ENCODE measurements around the gene SYT12. TPM values are rescaled to one million over a fixed set of nuclear protein-coding genes. Genes with fewer than 3 reads are reported as not detected.

Gene SYT12
- total and polyA plus RNA-seq, 4 donors: 0.47 to 12.1 (median 1.4) TPM

- TF ChIP-seq TAF1 (conservative IDR thresholded peaks at IDR 0.05): no peak
- TF ChIP-seq HNF4A (conservative IDR thresholded peaks at IDR 0.05): no peak
- no peak for TF ChIP-seq RAD21 (IDR thresholded peaks at IDR 0.05)
- TF ChIP-seq RXRA (IDR thresholded peaks at IDR 0.05): no peak
These were observed 29.1 kb downstream of the SYT12 start (continued) for GRCh38 chr11:67051945-67052488.

- no peak for DNase-seq (ENCODE audit: low spot score)
- H3K36me3 ChIP-seq (ENCODE audit: control insufficient read depth in 4 of 4, insufficient read depth in 3 of 4, low read depth in 1 of 4, low read length in 3 of 4): peaks cover 0 to 2% (median 0%) of the 10 kb centered on the region in 4 donors
- peak overlapping the region; percentile 90 to 93 for H3K27ac ChIP-seq (ENCODE audit: low read depth in 1 of 2, low read length in 2 of 2)
- H3K9ac ChIP-seq (ENCODE audit: low read depth in 1 of 2, low read length in 2 of 2): no peak overlapping the region
- WGBS: 44% methylated on average over 5 of the region's 5 CpGs
- TF ChIP-seq EGR1 (IDR thresholded peaks at IDR 0.05; ENCODE audit: low read depth in 2 of 2) (peak in 1 of 2 donors; percentile 12), ATF3 (IDR thresholded peaks at IDR 0.05) (no peak), RXRA (IDR thresholded peaks at IDR 0.05) (peak; percentile 54 to 67), FOXA1 (IDR thresholded peaks at IDR 0.05) (no peak), HNF4A (conservative IDR thresholded peaks at IDR 0.05) (peak; percentile 74 to 82), RAD21 (IDR thresholded peaks at IDR 0.05) (peak in 1 of 2 donors; percentile 53), CTCF (IDR thresholded peaks at IDR 0.05; ENCODE audit: low read depth, low read length, missing input control) (no peak), FOXA2 (IDR thresholded peaks at IDR 0.05) (peak; percentile 30), REST (IDR thresholded peaks at IDR 0.05) (no peak), JUND (IDR thresholded peaks at IDR 0.05) (peak in 1 of 2 donors; percentile 8), HNF4G (IDR thresholded peaks at IDR 0.05) (peak; percentile 33), GABPA (IDR thresholded peaks at IDR 0.05 in 1 of 2, conservative IDR thresholded peaks at IDR 0.05 in 1 of 2) (no peak), MAX (IDR thresholded peaks at IDR 0.05) (no peak), NR2F2 (IDR thresholded peaks at IDR 0.05) (peak; percentile 16), SP1 (IDR thresholded peaks at IDR 0.05) (peak; percentile 54), ZBTB33 (IDR thresholded peaks at IDR 0.05) (no peak), YY1 (IDR thresholded peaks at IDR 0.05) (peak; percentile 58), TAF1 (conservative IDR thresholded peaks at IDR 0.05) (no peak)
- H3K27me3 ChIP-seq (ENCODE audit: control insufficient read depth in 4 of 4, insufficient read depth in 4 of 4, low read length in 3 of 4): no peaks in the 10 kb centered on the region
- no peak overlapping the region for H3K4me3 ChIP-seq (ENCODE audit: low read depth in 1 of 3, low read length in 3 of 3)
- peaks cover 13 to 50% (median 37%) of the 10 kb centered on the region in 4 donors for H3K4me1 ChIP-seq (ENCODE audit: control insufficient read depth in 4 of 4, insufficient read depth in 4 of 4, low read length in 3 of 4)
- H3K9me3 ChIP-seq (ENCODE audit: control insufficient read depth in 4 of 4, low read length in 3 of 4): no peaks in the 10 kb centered on the region
These were observed 30.0 kb downstream of the SYT12 start for GRCh38 chr11:67052891-67053290.
